Fibroblast of mammary gland (primary cell): ENCODE measurements around the gene DCAF8.
A peak's percentile ranks its signal among the peaks of the same experiment; 100 is the strongest.

Experiments
- DNase-seq: peaks from one replicate; pipeline ENCODE4 v3.0.0-alpha.2; 2010; ENCODE audit warnings: low read depth
- H3K4me3 ChIP-seq: 2 replicates; pipeline ENCODE4 v1.5.1; 2011; ENCODE audit warnings: low read depth, mild to moderate bottlenecking, low read length, moderate library complexity; ENCODE audit not compliant: control insufficient read depth
- CTCF ChIP-seq: conservative IDR thresholded peaks from 2 replicates; pipeline ENCODE4 v1.5.1; 2011; ENCODE audit warnings: low read depth, low read length, inconsistent platforms; ENCODE audit not compliant: control insufficient read depth, insufficient read depth

The DCAF8 gene

GRCh38 chr1:160209321-160210046 is 52.9 kb downstream of the DCAF8 start:
- no peak for TF ChIP-seq CTCF
- no peak overlapping the region for H3K4me3 ChIP-seq
- DNase-seq: no peak

GRCh38 chr1:160208557-160209320 is 53.6 kb downstream of the DCAF8 start:
- no peak for TF ChIP-seq CTCF
- no peak overlapping the region for H3K4me3 ChIP-seq
- peak; percentile 23 for DNase-seq

- no peak overlapping the region for H3K4me3 ChIP-seq
- no peak for TF ChIP-seq CTCF
- no peak for DNase-seq
Measured at GRCh38 chr1:160207771-160208556, 54.4 kb downstream of the DCAF8 start.

GRCh38 chr1:160207118-160207650 is 55.2 kb downstream of the DCAF8 start:
- DNase-seq: no peak
- H3K4me3 ChIP-seq: peak overlapping the region; percentile 87

GRCh38 chr1:160206421-160207117 is 55.8 kb downstream of the DCAF8 start:
- H3K4me3 ChIP-seq: peak overlapping the region; percentile 87
- TF ChIP-seq CTCF: no peak
- DNase-seq: peak; percentile 82

More at GRCh38 chr1:160207118-160207650, 55.2 kb downstream of the DCAF8 start:
- TF ChIP-seq CTCF: no peak

- H3K4me3 ChIP-seq: peak overlapping the region; percentile 87
- TF ChIP-seq CTCF: no peak
- DNase-seq: peak; percentile 66
Measured at GRCh38 chr1:160206036-160206389, 56.3 kb downstream of the DCAF8 start.
